Neuron (in vitro differentiated cells): ENCODE results near the gene CLN6.
"Not testable (repeated sequence)": the region's sequence is repeated elsewhere in the genome, so short reads cannot be mapped to it uniquely, and the experiment has no call there.

ENCODE experiments used
- H2AFZ ChIP-seq: one replicate; pipeline ENCODE4 v1.6.1; 2013; ENCODE audit warnings: low read depth, mild to moderate bottlenecking, inconsistent platforms, low read length, moderate library complexity
- H3K27me3 ChIP-seq: one replicate; pipeline ENCODE4 v1.6.1; 2013; ENCODE audit warnings: low read length; ENCODE audit not compliant: insufficient read depth
- H3K36me3 ChIP-seq: one replicate; pipeline ENCODE4 v1.6.1; 2013; ENCODE audit warnings: low read length; ENCODE audit not compliant: insufficient read depth
- H3K4me1 ChIP-seq: one replicate; pipeline ENCODE4 v1.6.1; 2013; ENCODE audit warnings: low read length; ENCODE audit not compliant: insufficient read depth
- H3K4me3 ChIP-seq: 2 replicates; pipeline ENCODE4 v1.5.1; 2013; ENCODE audit warnings: mild to moderate bottlenecking, low read length, moderate library complexity
- H3K9me3 ChIP-seq: one replicate; pipeline ENCODE4 v1.6.1; 2013; ENCODE audit warnings: low read length

CLN6 gene

DNA sequence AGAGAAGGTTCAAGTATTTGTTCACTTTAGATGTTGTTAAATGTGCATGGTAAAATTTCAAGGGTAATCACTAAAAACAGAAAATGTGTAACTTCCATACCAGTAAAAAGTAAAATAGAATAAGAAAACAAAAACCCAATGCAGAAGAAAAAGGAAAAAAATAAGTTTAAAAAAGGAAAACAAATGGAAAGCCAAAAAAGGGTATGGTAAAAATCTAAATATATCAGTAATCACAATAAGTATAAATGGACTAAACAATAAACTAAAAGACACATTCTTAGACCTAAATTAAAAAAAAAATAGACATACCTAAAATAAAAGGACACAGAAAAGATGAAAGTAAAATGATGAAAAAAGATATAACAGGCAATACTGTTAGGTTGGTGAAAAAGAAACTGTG, 9.5 kb upstream of the CLN6 start:
- Histone ChIP-seq H3K9me3 (no peaks in the 10 kb centered on the region), H3K4me3 (no peak overlapping the region), H3K4me1 (no peaks in the 10 kb centered on the region), H3K36me3 (no peaks in the 10 kb centered on the region), H3K27me3 (no peaks in the 10 kb centered on the region), H2AFZ (no peak overlapping the region)

DNA sequence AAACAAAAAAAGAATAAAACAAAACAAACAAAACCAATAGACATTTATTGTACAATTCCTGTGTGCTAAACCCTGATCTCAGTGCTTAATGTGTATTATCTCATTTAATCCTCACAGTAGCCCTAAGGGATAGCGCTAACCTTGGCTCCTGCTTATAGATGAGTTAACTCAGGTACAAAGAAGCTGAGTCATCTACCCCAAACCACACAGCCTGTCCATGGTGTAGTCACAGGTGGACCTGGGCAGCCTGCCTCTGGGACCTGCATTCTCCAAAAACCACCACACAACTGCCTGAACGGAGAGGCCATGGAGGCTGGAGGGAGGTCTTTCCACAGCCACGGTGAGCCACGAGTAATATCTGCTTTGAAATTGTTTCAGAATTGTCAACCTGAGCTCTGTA, 5.5 kb upstream of the CLN6 start:
- no peaks in the 10 kb centered on the region for H3K9me3 ChIP-seq
- H3K27me3 ChIP-seq: no peaks in the 10 kb centered on the region
- H3K36me3 ChIP-seq: no peaks in the 10 kb centered on the region

DNA sequence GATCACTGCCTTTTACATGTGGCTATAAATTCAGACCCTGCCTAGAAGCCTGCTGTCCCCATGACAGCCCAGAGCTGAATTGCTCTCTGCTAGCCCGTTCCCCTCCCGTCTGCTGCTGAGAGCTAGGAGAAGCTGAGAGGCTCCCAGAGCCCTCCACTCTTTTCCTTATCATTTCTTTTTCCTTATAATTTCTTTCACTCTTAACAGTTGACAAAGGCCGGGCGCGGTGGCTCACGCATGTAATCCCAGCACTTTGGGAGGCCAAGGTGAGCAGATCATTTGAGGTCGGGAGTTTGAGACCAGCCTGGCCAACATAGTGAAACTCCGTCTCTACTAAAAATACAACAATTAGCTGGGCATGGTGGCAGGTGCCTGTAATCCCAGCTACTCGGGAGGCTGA, 5.0 kb upstream of the CLN6 start:
- not testable (repeated sequence) for H2AFZ ChIP-seq, H3K4me1 ChIP-seq, H3K36me3 ChIP-seq, H3K27me3 ChIP-seq, H3K4me3 ChIP-seq, H3K9me3 ChIP-seq

More for the DNA sequence above, 5.5 kb upstream of the CLN6 start:
- no peak overlapping the region for H3K4me3 ChIP-seq
- no peak overlapping the region for H2AFZ ChIP-seq
- H3K4me1 ChIP-seq: peaks cover 3% of the 10 kb centered on the region

DNA sequence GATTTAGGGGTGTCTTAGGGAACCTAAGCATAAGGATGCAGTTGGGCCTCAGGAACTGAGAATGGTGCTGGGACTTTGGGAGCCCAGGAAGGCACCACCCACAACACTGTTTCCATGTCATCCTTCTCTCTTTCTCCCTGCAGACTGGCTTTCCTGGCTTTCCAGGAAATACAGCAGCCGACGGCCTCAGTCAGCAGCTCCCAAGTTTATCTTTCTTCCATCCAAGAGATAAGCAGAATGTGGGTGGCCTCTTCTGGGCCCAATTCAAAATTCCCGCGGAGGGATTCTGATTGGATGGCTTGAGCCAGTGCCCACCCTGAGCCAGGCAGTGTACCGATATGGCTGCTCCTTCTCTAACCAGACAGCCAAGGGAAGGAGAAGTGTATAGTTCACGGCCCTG, 4.5 kb upstream of the CLN6 start:
- H3K4me1 ChIP-seq: peaks cover 3% of the 10 kb centered on the region
- no peak overlapping the region for H2AFZ ChIP-seq
- no peaks in the 10 kb centered on the region for H3K9me3 ChIP-seq
- no peak overlapping the region for H3K4me3 ChIP-seq
- no peaks in the 10 kb centered on the region for H3K27me3 ChIP-seq
- H3K36me3 ChIP-seq: no peaks in the 10 kb centered on the region

DNA sequence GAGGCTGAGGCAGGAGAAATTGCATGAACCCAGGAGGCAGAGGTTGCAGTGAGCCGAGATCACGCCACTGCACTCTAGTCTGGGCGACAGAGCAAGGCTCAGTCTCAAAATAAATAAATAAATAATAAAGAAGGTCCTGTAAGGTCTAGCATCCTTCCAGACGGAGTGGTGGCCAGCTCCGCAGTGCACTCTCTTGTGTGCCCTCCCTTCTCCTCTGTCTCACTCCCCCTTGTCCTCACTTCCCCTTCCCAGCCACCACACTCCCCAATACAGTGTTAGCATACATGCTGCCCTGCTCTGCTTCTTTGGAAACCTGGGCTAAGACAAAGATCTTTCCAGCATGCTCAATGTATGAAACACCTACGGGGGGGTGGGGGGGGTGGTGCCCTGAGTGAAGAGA, 3.4 kb upstream of the CLN6 start:
- peaks cover 13% of the 10 kb centered on the region for H3K4me1 ChIP-seq
- no peaks in the 10 kb centered on the region for H3K27me3 ChIP-seq
- no peak overlapping the region for H2AFZ ChIP-seq
- no peaks in the 10 kb centered on the region for H3K36me3 ChIP-seq
- no peak overlapping the region for H3K4me3 ChIP-seq
- no peaks in the 10 kb centered on the region for H3K9me3 ChIP-seq

DNA sequence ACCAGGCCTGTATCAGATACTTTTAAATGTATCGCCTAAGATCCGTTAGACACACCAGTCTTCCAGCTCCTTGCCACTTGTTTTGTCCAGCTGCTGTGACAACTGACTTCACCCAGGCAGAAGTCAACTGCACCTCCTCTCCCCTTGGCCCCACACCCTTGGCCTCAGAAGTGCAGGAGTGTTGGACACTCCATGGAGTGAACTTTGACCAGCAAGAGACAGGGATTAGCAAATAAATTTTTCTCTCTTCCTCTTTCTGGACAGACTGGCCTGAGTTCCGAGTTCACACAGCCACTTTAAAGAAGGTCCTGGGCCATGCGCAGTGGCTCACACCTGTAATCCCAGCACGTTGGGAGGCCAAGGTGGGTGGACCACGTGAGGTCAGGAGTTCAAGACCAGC, 2.9 kb upstream of the CLN6 start:
- H3K9me3 ChIP-seq: no peaks in the 10 kb centered on the region
- H3K27me3 ChIP-seq: no peaks in the 10 kb centered on the region
- no peak overlapping the region for H2AFZ ChIP-seq
- peaks cover 16% of the 10 kb centered on the region for H3K4me1 ChIP-seq
- H3K4me3 ChIP-seq: no peak overlapping the region
- no peaks in the 10 kb centered on the region for H3K36me3 ChIP-seq

DNA sequence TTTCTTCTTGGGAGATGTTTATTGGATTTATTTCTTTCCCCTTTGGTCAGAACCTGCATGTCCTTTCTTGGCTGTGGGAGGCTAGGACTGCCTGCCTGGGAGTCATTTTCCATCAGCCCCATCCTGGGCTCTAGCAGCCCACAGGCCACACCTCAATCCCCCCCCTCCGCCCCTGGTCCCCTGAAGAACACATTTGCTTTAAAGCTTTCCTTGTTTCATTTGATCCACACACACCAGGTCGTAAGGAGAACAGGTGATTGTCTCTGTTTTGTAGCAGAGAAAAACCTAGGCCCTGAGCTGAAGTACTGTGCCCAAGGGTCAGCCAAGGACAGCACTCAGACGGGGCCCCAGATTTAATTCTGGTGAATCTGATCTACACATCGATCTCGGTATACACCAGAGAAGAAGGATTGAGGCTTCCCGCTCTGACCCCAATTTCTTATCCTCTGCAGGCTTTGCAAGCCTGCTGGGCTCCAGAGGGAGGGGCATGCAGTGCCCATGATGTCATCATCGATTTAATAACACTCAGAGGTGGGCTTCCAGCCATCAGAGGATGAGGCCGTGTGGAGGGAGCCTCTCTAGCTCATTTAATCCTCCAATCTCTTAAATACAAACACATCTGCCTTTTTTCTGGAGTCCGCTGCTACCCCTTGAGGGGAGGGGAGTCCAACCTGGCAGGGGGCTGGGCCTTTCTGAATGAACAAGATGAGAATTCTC, 1.7 kb upstream of the CLN6 start:
- Histone ChIP-seq H3K36me3 (no peaks in the 10 kb centered on the region), H3K4me1 (peaks cover 16% of the 10 kb centered on the region), H3K27me3 (no peaks in the 10 kb centered on the region), H2AFZ (no peak overlapping the region), H3K4me3 (no peak overlapping the region), H3K9me3 (no peaks in the 10 kb centered on the region)

DNA sequence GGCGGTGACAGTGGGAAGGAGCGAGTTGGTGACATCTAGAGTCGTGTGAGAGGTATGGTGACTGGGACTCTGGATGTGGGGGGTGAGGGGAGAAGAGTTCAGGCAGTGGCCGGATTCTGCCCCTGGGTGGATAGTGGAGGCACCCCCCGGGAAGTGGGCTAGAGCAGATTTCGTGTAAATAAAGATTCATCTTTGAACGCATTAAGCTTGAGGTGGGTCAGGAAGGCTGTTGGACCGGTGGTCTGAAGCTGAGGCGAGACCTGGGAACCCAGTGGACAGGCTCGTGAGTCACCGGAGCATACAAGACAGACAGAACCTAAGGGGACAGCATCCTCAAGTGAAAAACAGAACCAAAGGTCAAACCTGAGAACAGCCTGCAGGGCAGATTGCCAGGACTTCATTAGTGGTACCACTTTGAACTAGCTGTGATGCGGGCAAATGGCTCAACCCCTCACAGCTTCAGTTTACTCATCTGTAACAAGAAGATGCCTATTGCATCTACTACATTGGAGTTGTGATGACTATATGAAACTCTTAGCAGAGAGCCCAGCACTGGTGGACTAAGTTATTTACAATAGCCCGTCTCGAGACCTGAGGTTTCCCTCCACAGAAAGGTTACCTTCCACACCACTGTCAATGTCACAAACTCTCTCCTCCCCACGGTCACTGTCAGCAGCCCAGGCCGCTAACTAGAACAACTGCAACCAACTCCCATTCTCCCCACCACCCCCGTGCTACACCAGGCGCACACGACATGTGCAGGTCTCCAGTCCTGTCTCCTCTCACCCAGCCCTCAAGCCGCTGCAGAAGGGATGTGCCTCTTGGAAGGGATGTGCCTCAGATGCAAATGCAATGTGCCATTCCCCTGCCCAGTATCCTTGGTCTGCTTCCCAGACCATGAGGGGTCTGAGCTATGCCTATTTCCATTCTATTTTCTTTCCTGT, 901 bp upstream of the CLN6 start:
- peak overlapping the region; percentile 86 for H3K4me3 ChIP-seq
- peaks cover 16% of the 10 kb centered on the region for H3K4me1 ChIP-seq
- no peaks in the 10 kb centered on the region for H3K27me3 ChIP-seq
- no peaks in the 10 kb centered on the region for H3K9me3 ChIP-seq
- H2AFZ ChIP-seq: peak overlapping the region; percentile 87
- H3K36me3 ChIP-seq: no peaks in the 10 kb centered on the region

DNA sequence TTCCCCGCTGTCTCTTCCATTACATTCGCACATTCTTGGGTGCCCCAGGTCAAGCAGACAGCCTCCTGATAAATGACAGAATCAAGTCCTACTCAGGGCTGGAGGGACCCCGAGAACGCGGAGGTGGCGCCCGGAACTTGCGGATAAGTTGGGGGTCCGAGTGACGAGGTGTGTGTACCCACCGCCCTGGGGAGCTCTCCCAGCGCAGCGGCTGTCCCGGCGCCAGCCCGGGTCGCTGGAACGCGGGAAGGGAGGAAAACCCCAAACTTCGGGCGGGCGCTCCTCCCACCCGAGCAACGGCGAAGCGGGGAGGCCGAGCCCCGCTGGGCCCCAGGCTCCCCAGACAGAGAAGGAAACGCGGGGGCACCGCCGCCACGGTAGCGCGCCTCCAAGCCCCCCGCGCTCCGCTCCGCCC, 550 bp downstream of the CLN6 start:
- peak overlapping the region; percentile 86 for H3K4me3 ChIP-seq
- no peaks in the 10 kb centered on the region for H3K9me3 ChIP-seq
- peak overlapping the region; percentile 87 for H2AFZ ChIP-seq
- H3K36me3 ChIP-seq: no peaks in the 10 kb centered on the region
- no peaks in the 10 kb centered on the region for H3K27me3 ChIP-seq
- H3K4me1 ChIP-seq: peaks cover 16% of the 10 kb centered on the region

DNA sequence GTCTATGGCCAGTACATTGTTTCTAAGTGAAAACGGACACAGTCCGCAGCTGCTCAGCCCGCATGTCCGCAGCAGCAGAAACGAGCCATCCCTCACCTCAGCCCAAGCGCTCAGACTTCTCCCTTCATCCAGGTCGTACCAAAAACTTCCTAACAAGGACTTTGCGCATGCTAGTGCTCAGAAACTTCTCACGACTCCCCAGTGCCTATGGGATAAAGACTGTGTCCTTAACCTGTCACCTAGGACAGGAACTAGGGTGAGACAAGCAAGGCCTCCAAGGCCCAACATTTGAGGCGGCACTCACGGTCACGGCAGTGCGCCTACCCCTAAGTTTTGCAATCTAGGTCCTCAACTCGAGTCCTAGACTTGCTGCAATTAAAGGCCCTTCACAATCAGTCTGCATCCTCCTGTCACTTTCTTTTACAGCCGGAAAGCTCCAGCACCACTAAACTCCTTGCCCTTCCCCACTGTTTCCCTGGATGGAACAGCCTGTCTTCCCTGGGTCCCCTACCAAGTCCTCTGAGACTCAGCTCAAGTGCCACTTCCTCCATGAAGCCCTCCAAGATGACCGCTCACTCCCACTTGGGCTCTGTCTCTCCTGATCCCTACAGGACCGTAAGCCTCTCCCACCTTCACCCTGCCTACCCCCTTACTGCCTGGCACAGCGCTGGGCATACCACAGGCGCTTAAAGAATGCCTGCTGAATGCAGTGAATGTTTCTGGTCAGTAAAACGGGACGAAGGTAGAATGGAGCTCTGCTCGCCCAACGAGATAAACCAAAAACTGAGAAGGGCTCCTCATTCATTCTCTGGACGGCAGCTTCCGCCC, 1.2 kb downstream of the CLN6 start:
- peaks cover 16% of the 10 kb centered on the region for H3K4me1 ChIP-seq
- H2AFZ ChIP-seq: peak overlapping the region; percentile 87
- H3K36me3 ChIP-seq: no peaks in the 10 kb centered on the region

DNA sequence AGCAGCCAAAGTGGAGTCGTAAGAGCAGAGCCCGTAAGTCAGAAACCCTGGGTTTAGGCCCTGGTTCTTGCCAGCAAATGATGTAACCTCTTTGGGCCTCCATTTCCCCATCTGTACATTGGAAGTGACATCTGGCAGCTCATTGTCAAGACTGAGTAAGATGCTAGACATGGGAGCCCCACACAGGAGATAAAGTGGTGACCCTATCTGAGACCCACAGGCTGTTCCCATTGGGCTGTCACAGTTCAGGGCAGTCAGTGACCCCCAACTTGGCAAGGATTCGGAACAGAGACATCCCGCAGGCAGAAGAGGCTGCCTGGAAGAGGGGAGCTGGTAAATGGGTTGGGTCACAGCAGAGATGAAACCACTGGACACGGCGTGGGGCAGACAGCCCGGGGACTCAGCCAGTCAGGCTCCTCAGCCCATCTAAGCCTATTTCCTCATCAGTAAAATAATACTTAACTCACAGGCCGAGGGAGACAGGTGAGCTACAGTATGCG, 1.8 kb downstream of the CLN6 start:
- no peaks in the 10 kb centered on the region for H3K27me3 ChIP-seq
- H2AFZ ChIP-seq: no peak overlapping the region
- H3K4me3 ChIP-seq: peak overlapping the region; percentile 86
- peaks cover 16% of the 10 kb centered on the region for H3K4me1 ChIP-seq
- H3K36me3 ChIP-seq: no peaks in the 10 kb centered on the region
- H3K9me3 ChIP-seq: no peaks in the 10 kb centered on the region

More for the DNA sequence above, 1.2 kb downstream of the CLN6 start:
- no peaks in the 10 kb centered on the region for H3K9me3 ChIP-seq
- no peaks in the 10 kb centered on the region for H3K27me3 ChIP-seq
- H3K4me3 ChIP-seq: peak overlapping the region; percentile 86

DNA sequence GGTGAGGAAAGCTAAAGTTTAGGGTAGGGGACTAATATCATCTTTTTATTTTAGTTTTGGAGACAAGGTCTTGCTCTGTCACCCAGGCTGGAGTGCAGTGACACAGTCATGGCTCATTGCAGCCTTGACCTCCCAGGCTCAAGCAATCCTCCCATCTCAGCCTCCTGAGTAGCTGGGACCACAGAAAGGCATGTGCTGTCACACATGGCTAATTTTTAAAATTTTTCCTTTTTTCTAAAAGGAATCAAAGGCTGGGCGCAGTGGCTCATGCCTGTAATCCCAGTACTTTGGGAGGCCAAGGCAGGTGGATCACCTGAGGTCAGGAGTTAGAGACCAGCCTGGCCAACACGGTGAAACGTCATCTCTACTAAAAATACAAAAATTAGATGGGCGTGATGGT, 4.1 kb downstream of the CLN6 start:
- peaks cover 16% of the 10 kb centered on the region for H3K4me1 ChIP-seq
- H3K27me3 ChIP-seq, H3K4me3 ChIP-seq, H3K9me3 ChIP-seq, H2AFZ ChIP-seq, H3K36me3 ChIP-seq: not testable (repeated sequence)
